ENCODE results near the gene MPZL2.

DNA sequence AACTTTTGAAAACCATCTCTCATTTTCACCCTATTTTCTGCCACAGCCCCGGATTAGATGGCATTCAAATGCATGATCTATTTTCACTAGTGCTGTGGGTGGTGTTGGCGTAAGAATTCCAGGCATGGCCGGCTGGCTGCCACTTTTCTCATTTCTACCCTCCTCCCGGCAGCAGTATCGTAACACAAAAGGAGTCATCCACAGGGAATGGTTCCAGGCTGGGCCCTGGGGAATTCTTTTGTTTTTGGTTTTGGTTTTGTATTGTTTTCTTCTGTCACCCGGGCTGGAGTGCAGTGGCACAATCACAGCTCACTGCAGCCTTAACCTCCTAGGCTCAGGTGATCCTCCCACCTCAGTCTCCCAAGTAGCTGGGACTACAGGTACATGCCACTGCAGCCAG is 53.1 kb downstream of the MPZL2 start:
- TF ChIP-seq POLR2A (IDR thresholded peaks at IDR 0.05) = no peak
- no peak for TF ChIP-seq CTCF (IDR thresholded peaks at IDR 0.05)
